HL-60 (cell line): ENCODE results near the gene ROR1.
"Not testable (repeated sequence)": the region's sequence is repeated elsewhere in the genome, so short reads cannot be mapped to it uniquely, and the experiment has no call there.

Source experiments
- DNase-seq, 2 experiments: peaks; one replicate each; pipeline ENCODE4 v3.0.0-alpha.2; 2010 to 2020; ENCODE audit warnings: low read depth in 1 of 2, low spot score in 1 of 2
- H3K27ac ChIP-seq: fragments of 250-450 bp; sonication (Bioruptor Pico); replicated peaks from 2 replicates; pipeline ENCODE4 v1.5.1; 2020; ENCODE audit warnings: mild to moderate bottlenecking, moderate library complexity
- H3K27me3 ChIP-seq: fragments of 250-450 bp; sonication (Bioruptor Pico); 2 replicates; pipeline ENCODE4 v1.5.1; 2021; ENCODE audit warnings: mild to moderate bottlenecking, moderate library complexity; ENCODE audit not compliant: insufficient read depth, poor library complexity, severe bottlenecking
- H3K4me3 ChIP-seq: replicated peaks from 2 replicates; pipeline ENCODE4 v1.5.1; 2011; ENCODE audit warnings: mild to moderate bottlenecking, control low read depth, low read length; ENCODE audit not compliant: insufficient read depth
- CTCF ChIP-seq: IDR thresholded peaks from one replicate; pipeline ENCODE4 v1.5.1; 2011; ENCODE audit warnings: low read length, control low read depth, inconsistent platforms; ENCODE audit not compliant: insufficient read depth
- GABPA ChIP-seq: IDR thresholded peaks from 2 replicates; pipeline ENCODE4 v1.6.1; 2012; ENCODE audit warnings: low read depth
- POLR2AphosphoS5 ChIP-seq: IDR thresholded peaks from 2 replicates; pipeline ENCODE4 v1.6.1; 2012; ENCODE audit warnings: low read depth
- REST ChIP-seq: IDR thresholded peaks from 2 replicates; pipeline ENCODE4 v1.6.1; 2012; ENCODE audit warnings: low read depth; ENCODE audit not compliant: insufficient replicate concordance
- SPI1 ChIP-seq: IDR thresholded peaks from 2 replicates; pipeline ENCODE4 v1.6.1; 2012; ENCODE audit warnings: low read depth, mild to moderate bottlenecking, borderline replicate concordance

ROR1 gene

GRCh38 chr1:63784083-63784482, 10.3 kb downstream of the ROR1 start:
- Histone ChIP-seq H3K27ac (no peak overlapping the region), H3K27me3 (peaks cover 11% of the 10 kb centered on the region), H3K4me3 (no peak overlapping the region)
- TF ChIP-seq SPI1 (no peak), CTCF (no peak), REST (no peak), POLR2AphosphoS5 (no peak), GABPA (no peak)
- DNase-seq: no peak

GRCh38 chr1:63784489-63785390, 10.9 kb downstream of the ROR1 start:
- no peak for TF ChIP-seq SPI1
- TF ChIP-seq REST: no peak
- no peak for TF ChIP-seq POLR2AphosphoS5
- no peak for TF ChIP-seq CTCF
- no peak for TF ChIP-seq GABPA
- Histone ChIP-seq H3K4me3 (no peak overlapping the region), H3K27ac (no peak overlapping the region), H3K27me3 (peaks cover 8% of the 10 kb centered on the region)
- no peak for DNase-seq

- not testable (repeated sequence) for DNase-seq, H3K27me3 ChIP-seq, H3K4me3 ChIP-seq, H3K27ac ChIP-seq
These were observed 13.5 kb downstream of the ROR1 start for GRCh38 chr1:63787270-63787669.

GRCh38 chr1:63787875-63788274, 14.1 kb downstream of the ROR1 start:
- H3K4me3 ChIP-seq: no peak overlapping the region
- no peak for DNase-seq
- no peak for TF ChIP-seq SPI1
- TF ChIP-seq REST: no peak
- TF ChIP-seq GABPA: no peak
- no peak for TF ChIP-seq POLR2AphosphoS5
- TF ChIP-seq CTCF: no peak
- peaks cover 7% of the 10 kb centered on the region for H3K27me3 ChIP-seq
- no peak overlapping the region for H3K27ac ChIP-seq
